Transverse colon (tissue), 4 donors: ENCODE measurements around the gene ARNT2. TPM values are rescaled to one million over a fixed set of nuclear protein-coding genes. Genes with fewer than 3 reads are reported as not detected.
A peak's percentile ranks its signal among the peaks of the same experiment; 100 is the strongest.

Experiments used
- DNase-seq: peaks from one replicate; pipeline ENCODE4 v3.0.0-alpha.2; 2019
- H3K27ac ChIP-seq, 4 donors: fragments of 200-600 bp; sonication (generic); 2 replicates each; pipeline ENCODE4 v1.5.1; 2016 to 2018; ENCODE audit warnings: inconsistent platforms in 4 of 4
- H3K27me3 ChIP-seq: fragments of 200-600 bp; sonication (generic); 2 replicates; pipeline ENCODE4 v1.5.1; 2017; ENCODE audit warnings: inconsistent platforms
- H3K36me3 ChIP-seq, 4 donors: fragments of 200-600 bp; sonication (generic); 2 replicates each; pipeline ENCODE4 v1.5.1; 2017 to 2019; ENCODE audit warnings: inconsistent platforms in 4 of 4
- H3K4me1 ChIP-seq, 4 donors: fragments of 200-600 bp; sonication (generic); 2 replicates each; pipeline ENCODE4 v1.5.1; 2017 to 2020; ENCODE audit warnings: inconsistent platforms in 4 of 4
- H3K4me3 ChIP-seq, 4 donors: fragments of 200-600 bp; sonication (generic); 1 replicate in 1 of 4; 2 replicates in 3 of 4; pipeline versions ENCODE4 v1.5.1 to v1.6.1; 2017 to 2019; ENCODE audit warnings: inconsistent platforms in 4 of 4
- H3K9me3 ChIP-seq, 2 donors: fragments of 200-600 bp; sonication (generic); 2 replicates each; pipeline ENCODE4 v1.5.1; 2017 to 2019; ENCODE audit warnings: inconsistent platforms in 2 of 2
- CTCF ChIP-seq, 5 experiments: fragments of 200-600 bp in 3 of 5; fragments of 450-650 bp in 2 of 5; sonication (generic) in 3 of 5; IDR thresholded peaks; 1 replicate in 2 of 5; 2 replicates in 3 of 5; pipeline ENCODE4 v1.5.1; 2016 to 2017; ENCODE audit warnings: antibody characterized with exemption in 5 of 5, inconsistent platforms in 3 of 5, mild to moderate bottlenecking in 2 of 5, moderate library complexity in 1 of 5
- EP300 ChIP-seq: sonication (generic); formaldehyde crosslinking; IDR thresholded peaks from one replicate; pipeline ENCODE4 v1.6.1; 2017; ENCODE audit warnings: antibody characterized with exemption, low read depth
- POLR2A ChIP-seq: fragments of 450-650 bp; IDR thresholded peaks from one replicate; pipeline ENCODE4 v1.6.1; 2016; ENCODE audit warnings: antibody characterized with exemption, mild to moderate bottlenecking, moderate library complexity
- POLR2AphosphoS5 ChIP-seq, 3 donors: sonication (generic); formaldehyde crosslinking; IDR thresholded peaks; one replicate each; pipeline ENCODE4 v1.6.1; 2016; ENCODE audit warnings: antibody characterized with exemption in 3 of 3
- WGBS, 2 donors: methylation state at CpG; one replicate each; pipeline ENCODE4 v1.1.5; 2018; ENCODE audit warnings: low coverage in 1 of 2; 5-methylcytosine and 5-hydroxymethylcytosine counted together
- in situ Hi-C, 4 donors: fragments of 200-750 bp; cut with MboI; loops; one replicate each; pipeline versions ENCODE4 v1.15.0 to v1.15.1; 2017; ENCODE audit warnings: low sequenced_read_pairs in 3 of 4, low pct_ligation_motif_present in 1 of 4, low pct_unique_long_range_greater_than_20kb in 1 of 4
- intact Hi-C: fragments of 100-400 bp; cut with DNase I; formaldehyde crosslinking; loops from one replicate; pipeline ENCODE4 v1.15.1; 2023; ENCODE audit warnings: low total_unique reads
- total RNA-seq, 4 donors: library from RNA; depleted of rRNA; stranded (reverse); fragments of >200 nt; gene quantifications; one replicate each; pipeline ENCODE4 v1.1.0, GENCODE V29; 2016

ARNT2 gene
- total RNA-seq, 4 donors from 2014 or later: 1.9 to 4.0 (median 2.5) TPM; not detected in 1

GRCh38 chr15:80606511-80607071 lies 202.4 kb downstream of the ARNT2 start:
- WGBS, 2 donors: 50 to 89% methylated on average over 1 to 4 of the region's 4 CpGs
- Histone ChIP-seq H3K4me3 (no peak overlapping the region), H3K9me3 (no peaks in the 10 kb centered on the region), H3K36me3 (no peaks in the 10 kb centered on the region), H3K4me1 (peaks cover 0 to 19% (median 3%) of the 10 kb centered on the region in 4 donors), H3K27ac (no peak overlapping the region), H3K27me3 (no peaks in the 10 kb centered on the region)
- DNase-seq: no peak
- TF ChIP-seq POLR2A (no peak), CTCF (IDR thresholded peaks at IDR 0.05) (no peak), POLR2AphosphoS5 (IDR thresholded peaks at IDR 0.05) (no peak), EP300 (no peak)
- intact Hi-C loops (no loop called here), in situ Hi-C loops (no loop called here)

GRCh38 chr15:80607287-80607980 lies 203.3 kb downstream of the ARNT2 start:
- H3K27ac ChIP-seq: peak overlapping the region in 2 of 4 donors; percentile 16 to 29
- peaks cover 0 to 19% (median 3%) of the 10 kb centered on the region in 4 donors for H3K4me1 ChIP-seq
- DNase-seq: no peak
- TF ChIP-seq CTCF (IDR thresholded peaks at IDR 0.05) (no peak), EP300 (no peak), POLR2A (no peak), POLR2AphosphoS5 (IDR thresholded peaks at IDR 0.05) (no peak)
- WGBS, 2 donors: 61 to 83% methylated on average over 1 to 4 of the region's 4 CpGs
- no peak overlapping the region for H3K4me3 ChIP-seq
- in situ Hi-C loops: no loop called here
- H3K36me3 ChIP-seq: no peaks in the 10 kb centered on the region
- H3K27me3 ChIP-seq: no peaks in the 10 kb centered on the region
- H3K9me3 ChIP-seq: no peaks in the 10 kb centered on the region
- intact Hi-C loops: no loop called here

- H3K4me3 ChIP-seq: no peak overlapping the region
- H3K4me1 ChIP-seq: peaks cover 0 to 19% (median 3%) of the 10 kb centered on the region in 4 donors
- in situ Hi-C loops: no loop called here
- TF ChIP-seq EP300 (no peak), CTCF (IDR thresholded peaks at IDR 0.05) (no peak), POLR2A (no peak), POLR2AphosphoS5 (IDR thresholded peaks at IDR 0.05) (no peak)
- DNase-seq: no peak
- WGBS, 2 donors: 31 to 50% methylated on average over 1 of the region's 1 CpG
- intact Hi-C loops: no loop called here
- H3K27ac ChIP-seq: no peak overlapping the region
- no peaks in the 10 kb centered on the region for H3K27me3 ChIP-seq
- H3K36me3 ChIP-seq: no peaks in the 10 kb centered on the region
- H3K9me3 ChIP-seq: no peaks in the 10 kb centered on the region
Observed at GRCh38 chr15:80608688-80609087, 204.5 kb downstream of the ARNT2 start.

- Histone ChIP-seq H3K4me3 (no peak overlapping the region), H3K27ac (no peak overlapping the region), H3K36me3 (no peaks in the 10 kb centered on the region), H3K4me1 (peaks cover 0 to 19% (median 3%) of the 10 kb centered on the region in 4 donors), H3K9me3 (no peaks in the 10 kb centered on the region), H3K27me3 (no peaks in the 10 kb centered on the region)
- no peak for DNase-seq
- WGBS, 2 donors: 78% methylated on average over 4 of the region's 4 CpGs; no CpG with 5 or more reads in 1 of the 2 donors
- in situ Hi-C loops (no loop called here), intact Hi-C loops (no loop called here)
- TF ChIP-seq EP300: no peak
- TF ChIP-seq POLR2A: no peak
- no peak for TF ChIP-seq POLR2AphosphoS5 (IDR thresholded peaks at IDR 0.05)
- TF ChIP-seq CTCF (IDR thresholded peaks at IDR 0.05): no peak
Observed at GRCh38 chr15:80609091-80609490, 204.9 kb downstream of the ARNT2 start.
